Neutrophil (primary cell): ENCODE results near the gene DNAJB1.
A peak's percentile ranks its signal among the peaks of the same experiment; 100 is the strongest.
"Not testable (repeated sequence)": the region's sequence is repeated elsewhere in the genome, so short reads cannot be mapped to it uniquely, and the experiment has no call there.

Source experiments
- H3K27ac ChIP-seq: fragments of 200-600 bp; sonication (generic); 2 replicates; pipeline ENCODE4 v1.5.1; 2016; ENCODE audit warnings: mild to moderate bottlenecking, moderate library complexity
- H3K27me3 ChIP-seq: fragments of 200-600 bp; sonication (generic); 2 replicates; pipeline ENCODE4 v1.6.0; 2016; ENCODE audit warnings: mild to moderate bottlenecking
- H3K36me3 ChIP-seq: fragments of 200-600 bp; sonication (generic); 2 replicates; pipeline ENCODE4 v1.5.1; 2017
- H3K4me1 ChIP-seq, 2 experiments: fragments of 200-600 bp in 1 of 2; sonication (generic) in 1 of 2; 1 replicate in 1 of 2; 2 replicates in 1 of 2; pipeline versions ENCODE4 v1.5.1 to v1.6.1; 2013 to 2016; ENCODE audit warnings: low read depth in 1 of 2, low read length in 1 of 2, mild to moderate bottlenecking in 1 of 2, moderate library complexity in 1 of 2; ENCODE audit not compliant: control insufficient read depth in 1 of 2, insufficient read depth in 1 of 2
- H3K4me3 ChIP-seq, 2 experiments: fragments of 200-600 bp in 1 of 2; sonication (generic) in 1 of 2; 1 replicate in 1 of 2; 2 replicates in 1 of 2; pipeline ENCODE4 v1.5.1; 2013 to 2016; ENCODE audit warnings: low read depth in 1 of 2, low read length in 1 of 2, mild to moderate bottlenecking in 1 of 2, moderate library complexity in 1 of 2
- H3K9me3 ChIP-seq: fragments of 200-600 bp; sonication (generic); 2 replicates; pipeline ENCODE4 v1.5.1; 2016
- CTCF ChIP-seq: fragments of 200-600 bp; sonication (generic); IDR thresholded peaks from 2 replicates; pipeline ENCODE4 v1.5.1; 2016; ENCODE audit warnings: antibody characterized with exemption

DNAJB1 gene

GRCh38 chr19:14551134-14552005, 33.2 kb upstream of the DNAJB1 start:
- Histone ChIP-seq H3K4me1 (peaks cover 21 to 30% of the 10 kb centered on the region in 2 experiments), H3K4me3 (peak overlapping the region in 1 of 2 experiments; percentile 20), H3K27ac (peak overlapping the region; percentile 86)
- not testable (repeated sequence) for H3K9me3 ChIP-seq, H3K36me3 ChIP-seq, H3K27me3 ChIP-seq
- TF ChIP-seq CTCF, result peak; percentile 37

GRCh38 chr19:14550201-14550754, 32.1 kb upstream of the DNAJB1 start:
- peaks cover 19 to 28% of the 10 kb centered on the region in 2 experiments for H3K4me1 ChIP-seq
- no peaks in the 10 kb centered on the region for H3K9me3 ChIP-seq
- H3K4me3 ChIP-seq, result no peak overlapping the region
- no peak for TF ChIP-seq CTCF
- H3K27ac ChIP-seq, result peak overlapping the region; percentile 86
- no peaks in the 10 kb centered on the region for H3K27me3 ChIP-seq
- no peaks in the 10 kb centered on the region for H3K36me3 ChIP-seq

GRCh38 chr19:14545716-14546082, 27.5 kb upstream of the DNAJB1 start:
- H3K4me1 ChIP-seq, result peaks cover 3 to 7% of the 10 kb centered on the region in 2 experiments
- no peaks in the 10 kb centered on the region for H3K36me3 ChIP-seq
- no peak for TF ChIP-seq CTCF
- no peak overlapping the region for H3K4me3 ChIP-seq
- H3K27ac ChIP-seq, result no peak overlapping the region
- H3K27me3 ChIP-seq, result no peaks in the 10 kb centered on the region
- H3K9me3 ChIP-seq, result no peaks in the 10 kb centered on the region

GRCh38 chr19:14544977-14545715, 26.9 kb upstream of the DNAJB1 start:
- H3K4me1 ChIP-seq, result peaks cover 0 to 1% of the 10 kb centered on the region in 2 experiments
- no peaks in the 10 kb centered on the region for H3K27me3 ChIP-seq
- no peak for TF ChIP-seq CTCF
- no peaks in the 10 kb centered on the region for H3K36me3 ChIP-seq
- H3K27ac ChIP-seq, result no peak overlapping the region
- H3K9me3 ChIP-seq, result no peaks in the 10 kb centered on the region
- H3K4me3 ChIP-seq, result no peak overlapping the region

GRCh38 chr19:14544047-14544446, 25.9 kb upstream of the DNAJB1 start:
- H3K4me1 ChIP-seq, result no peaks in the 10 kb centered on the region
- no peak overlapping the region for H3K27ac ChIP-seq
- H3K36me3 ChIP-seq, result no peaks in the 10 kb centered on the region
- no peak overlapping the region for H3K4me3 ChIP-seq
- H3K27me3 ChIP-seq, result no peaks in the 10 kb centered on the region
- no peak for TF ChIP-seq CTCF
- H3K9me3 ChIP-seq, result no peaks in the 10 kb centered on the region
